Measurements from ENCODE around the gene LYSET. TPM values are rescaled to one million over a fixed set of nuclear protein-coding genes. Genes with fewer than 3 reads are reported as not detected.
"Not testable (repeated sequence)": the region's sequence is repeated elsewhere in the genome, so short reads cannot be mapped to it uniquely, and the experiment has no call there.

LYSET gene
- total RNA-seq (10 to 100 TPM; 22.3 to 29.7 (median 25.7) TPM), polyA plus RNA-seq (10 to 100 TPM; 19.5 to 22.5 TPM)
- long read RNA-seq, donor 1, transcript TMEM251-201 (2 exons, 909 nt) = major isoform, 16 of 26 reads
- long read RNA-seq, donor 1, transcript TMEM251-202 (2 exons, 1,303 nt) = minor isoform, 8 of 26 reads
- long read RNA-seq, donor 1, partial matches to known transcripts = 2 of 26 reads
- long read RNA-seq, donor 1, other reads (novel, unspliced or antisense) = 0 of 26 reads
- long read RNA-seq, donor 2, transcript TMEM251-201 (2 exons, 909 nt) = major isoform, 13 of 17 reads
- long read RNA-seq, donor 2, partial matches to known transcripts = 1 of 17 reads
- long read RNA-seq, donor 2, other reads (novel, unspliced or antisense) = 0 of 17 reads
- long read RNA-seq, donor 3, transcript TMEM251-201 (2 exons, 909 nt) = major isoform, 5 of 5 reads
- long read RNA-seq, donor 3, partial matches to known transcripts = 0 of 5 reads
- long read RNA-seq, donor 3, other reads (novel, unspliced or antisense) = 0 of 5 reads

GRCh38 chr14:93184391-93185348, at the start of gene LYSET, which contains the start of gene MOAP1:
Gene LYSET, plus strand, starts transcription at chr14:93185317. Its CDS starts 89 bp downstream, at chr14:93185406.
Gene MOAP1, minus strand, starts transcription at chr14:93184897. Its CDS starts 655 bp downstream, at chr14:93184242.
- TF ChIP-seq CTCF (IDR thresholded peaks at IDR 0.05) = peak in 6 of 9 donors; percentile 4 to 41 (median 33)
- peak; percentile 93 to 98 (median 95) for ATAC-seq
- intact Hi-C loops (cut with DNase I) = loop anchor here in 3 of 10 donors (1.0 to 2.0 kb wide), 2 partner anchors 22 to 23 kb away; partner anchors contain the start of genes GON7 (in 3 of the 3) and UBR7 (in 3 of the 3)

GRCh38 chr14:93135399-93135798, 49.7 kb upstream of the LYSET start:
- Histone ChIP-seq H3K27me3 (no peaks in the 10 kb centered on the region), H3K4me3 (no peak overlapping the region), H3K27ac (no peak overlapping the region), H3K9me3 (no peaks in the 10 kb centered on the region), H3K4me1 (peaks cover 0 to 18% (median 0%) of the 10 kb centered on the region in 9 donors), H3K36me3 (no peaks in the 10 kb centered on the region)
- 71 to 75% methylated on average over 5 of the region's 5 CpGs for WGBS, 2 donors
- intact Hi-C loops (cut with DNase I) = loop anchor here in 5 of 10 donors (5.0 kb wide), 4 partner anchors 163 to 258 kb away; no protein-coding TSS in a partner anchor
- ATAC-seq (no peak), DNase-seq (no peak)
- TF ChIP-seq CTCF (IDR thresholded peaks at IDR 0.05) = no peak

More at GRCh38 chr14:93184391-93185348, at the start of gene LYSET, which contains the start of gene MOAP1:
- Histone ChIP-seq H3K4me1 (peaks cover 0 to 40% (median 26%) of the 10 kb centered on the region in 9 donors), H3K9me3 (no peaks in the 10 kb centered on the region), H3K4me3 (peak within 1 kb of the TSS; percentile 77 to 100 (median 92)), H3K27ac (peak within 1 kb of the TSS; percentile 85 to 98 (median 94)), H3K36me3 (peaks cover 0 to 60% (median 21%) of the 10 kb centered on the region in 9 donors), H3K27me3 (no peaks in the 10 kb centered on the region)
- peak; percentile 88 to 89 for DNase-seq
- 0 to 2% methylated on average over 113 to 124 of the region's 124 CpGs for WGBS, 2 donors

GRCh38 chr14:93136009-93136408, 49.1 kb upstream of the LYSET start:
- intact Hi-C loops (cut with DNase I) = loop anchor here in 6 of 10 donors (2.0 to 5.0 kb wide), 5 partner anchors 164 to 259 kb away; no protein-coding TSS in a partner anchor
- DNase-seq (no peak), ATAC-seq (no peak)
- H3K9me3 ChIP-seq = no peaks in the 10 kb centered on the region
- WGBS, 2 donors = 55 to 65% methylated on average over 8 of the region's 8 CpGs
- no peak overlapping the region for H3K27ac ChIP-seq
- H3K4me1 ChIP-seq = peaks cover 0 to 18% (median 0%) of the 10 kb centered on the region in 9 donors
- H3K36me3 ChIP-seq = no peaks in the 10 kb centered on the region
- TF ChIP-seq CTCF (IDR thresholded peaks at IDR 0.05) = no peak
- no peaks in the 10 kb centered on the region for H3K27me3 ChIP-seq
- H3K4me3 ChIP-seq = no peak overlapping the region

GRCh38 chr14:93136508-93136907, 48.6 kb upstream of the LYSET start:
- WGBS, 2 donors = 79 to 83% methylated on average over 13 of the region's 13 CpGs
- not testable (repeated sequence) for DNase-seq, ATAC-seq, H3K27me3 ChIP-seq, H3K4me3 ChIP-seq, H3K9me3 ChIP-seq, H3K36me3 ChIP-seq, H3K27ac ChIP-seq
- intact Hi-C loops (cut with DNase I) = loop anchor here in 6 of 10 donors (2.0 to 5.0 kb wide), 5 partner anchors 164 to 259 kb away; no protein-coding TSS in a partner anchor
- peaks cover 0 to 18% (median 0%) of the 10 kb centered on the region in 9 donors for H3K4me1 ChIP-seq

Measured in heart right ventricle (tissue), 16 donors.